Mononuclear cell (primary cell): Measurements from ENCODE around the gene ARHGEF6. TPM values are rescaled to one million over a fixed set of nuclear protein-coding genes. Genes with fewer than 3 reads are reported as not detected.

Source experiments
- H3K27me3 ChIP-seq: 2 replicates; pipeline ENCODE4 v1.6.0; 2011; ENCODE audit warnings: low read length, control low read depth; ENCODE audit not compliant: insufficient read depth
- H3K4me1 ChIP-seq: 2 replicates; pipeline ENCODE4 v1.5.1; 2011; ENCODE audit warnings: mild to moderate bottlenecking, low read length, control low read depth; ENCODE audit not compliant: insufficient read depth
- H3K4me3 ChIP-seq: 2 replicates; pipeline ENCODE4 v1.5.1; 2011; ENCODE audit warnings: mild to moderate bottlenecking, low read length, moderate library complexity
- H3K9me3 ChIP-seq: 2 replicates; pipeline ENCODE4 v1.5.1; 2011; ENCODE audit warnings: low read depth, mild to moderate bottlenecking, control low read depth, low read length
- total RNA-seq: library from RNA; depleted of rRNA; stranded (reverse); fragments of >200 nt; gene quantifications from one replicate; pipeline ENCODE4 v1.2.3, GENCODE V29; 2012

Gene ARHGEF6
- total RNA-seq, 1 donor: 63.8 TPM

DNA sequence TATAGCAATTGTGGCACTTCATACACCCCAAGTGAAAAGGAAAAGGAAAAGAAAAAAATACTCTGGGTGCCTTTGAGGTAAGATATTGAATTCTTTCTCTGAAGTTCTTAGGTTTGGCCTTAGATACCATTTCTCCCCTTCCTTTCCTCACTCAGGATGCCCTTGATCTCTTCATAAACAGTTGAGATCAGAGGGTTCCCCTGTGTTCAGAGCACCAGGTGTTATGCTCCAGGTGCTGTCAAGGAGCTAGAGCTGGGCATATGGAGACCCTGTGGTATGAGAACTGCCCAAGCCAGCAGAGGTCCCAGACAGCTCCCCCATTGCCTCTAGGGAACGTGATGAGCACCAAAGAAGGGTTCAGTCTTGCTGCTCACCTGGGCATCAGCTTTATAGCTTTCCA lies 149.9 kb downstream of the ARHGEF6 start:
- H3K9me3 ChIP-seq: no peaks in the 10 kb centered on the region
- H3K4me1 ChIP-seq: peaks cover 39% of the 10 kb centered on the region
- H3K27me3 ChIP-seq: no peaks in the 10 kb centered on the region
- no peak overlapping the region for H3K4me3 ChIP-seq

DNA sequence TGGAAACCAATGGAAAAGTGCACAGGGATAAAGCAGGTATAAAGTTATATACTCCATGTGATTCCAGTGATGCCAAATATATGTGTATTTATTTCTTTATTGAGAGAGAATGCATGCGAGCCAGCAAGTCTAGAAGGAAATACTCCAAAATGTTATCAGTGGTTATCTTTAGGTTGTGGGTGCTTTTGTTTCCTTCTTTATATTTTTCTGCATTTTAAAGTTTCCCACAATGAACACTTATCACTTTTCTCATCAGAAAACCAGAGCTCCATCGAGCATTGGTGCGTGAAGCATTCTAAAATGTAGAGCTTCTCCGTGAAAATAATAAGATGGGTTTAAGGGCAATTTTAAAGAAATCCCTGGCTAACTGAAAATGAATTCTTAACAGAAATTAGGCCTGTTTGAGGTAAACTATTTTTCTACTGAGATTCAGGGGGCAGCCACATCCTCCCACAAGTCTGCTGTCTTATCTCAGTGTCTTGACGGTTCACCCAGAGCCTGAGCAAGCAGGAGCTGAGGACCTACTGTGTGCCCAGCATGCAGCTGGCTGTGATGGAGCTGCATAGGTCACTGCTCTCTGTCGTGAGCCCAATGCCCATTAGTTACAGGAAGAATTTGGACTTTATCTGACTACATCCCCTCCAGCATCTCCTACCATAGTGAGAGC lies 151.5 kb downstream of the ARHGEF6 start:
- Histone ChIP-seq H3K4me3 (no peak overlapping the region), H3K9me3 (no peaks in the 10 kb centered on the region), H3K4me1 (peaks cover 33% of the 10 kb centered on the region), H3K27me3 (no peaks in the 10 kb centered on the region)

- Histone ChIP-seq H3K4me3 (no peak overlapping the region), H3K27me3 (no peaks in the 10 kb centered on the region), H3K4me1 (peaks cover 33% of the 10 kb centered on the region), H3K9me3 (no peaks in the 10 kb centered on the region)
Observed at GRCh38 chrX:136627409-136627808, 153.3 kb downstream of the ARHGEF6 start.

DNA sequence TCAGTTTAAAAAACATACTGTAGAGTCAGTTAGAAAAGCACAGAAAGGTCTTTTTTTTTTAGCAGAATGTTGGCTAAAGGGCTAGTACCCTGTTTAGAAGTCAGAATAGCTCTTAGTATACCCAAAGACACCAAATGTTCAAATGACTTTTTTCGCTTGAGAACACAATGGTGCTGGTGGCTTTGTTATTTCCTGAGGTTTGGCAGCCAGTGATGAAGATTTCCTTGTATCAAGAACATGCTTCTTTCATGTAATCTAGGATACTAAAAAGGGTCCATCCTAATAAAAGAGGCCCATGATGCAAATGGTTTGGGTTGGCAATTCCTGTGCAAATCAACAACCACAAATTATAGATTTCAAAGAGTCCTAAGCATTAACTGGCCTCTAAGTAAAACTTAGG lies 153.8 kb downstream of the ARHGEF6 start:
- Histone ChIP-seq H3K4me1 (peaks cover 33% of the 10 kb centered on the region), H3K9me3 (no peaks in the 10 kb centered on the region), H3K4me3 (no peak overlapping the region), H3K27me3 (no peaks in the 10 kb centered on the region)

DNA sequence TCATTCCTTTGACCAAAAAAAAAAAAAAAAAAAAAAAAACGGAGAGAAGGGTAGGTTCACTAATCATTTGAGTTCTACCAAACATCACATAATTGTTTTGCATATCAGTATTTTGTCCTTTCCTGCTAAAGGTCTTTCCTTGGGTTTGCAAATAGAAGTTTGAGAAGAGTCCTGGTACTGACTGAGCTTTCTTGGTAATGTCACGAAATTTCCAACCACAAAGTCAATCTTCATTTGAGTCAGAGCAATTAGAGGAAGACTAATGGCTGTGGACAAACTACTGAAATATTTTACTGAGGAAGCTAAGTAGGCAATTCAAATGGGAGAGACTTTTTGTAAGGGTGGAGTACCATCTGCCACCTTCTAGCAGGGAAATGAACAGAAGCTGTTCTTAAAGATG lies 154.5 kb downstream of the ARHGEF6 start:
- no peaks in the 10 kb centered on the region for H3K27me3 ChIP-seq
- no peak overlapping the region for H3K4me3 ChIP-seq
- H3K9me3 ChIP-seq: no peaks in the 10 kb centered on the region
- peaks cover 33% of the 10 kb centered on the region for H3K4me1 ChIP-seq

DNA sequence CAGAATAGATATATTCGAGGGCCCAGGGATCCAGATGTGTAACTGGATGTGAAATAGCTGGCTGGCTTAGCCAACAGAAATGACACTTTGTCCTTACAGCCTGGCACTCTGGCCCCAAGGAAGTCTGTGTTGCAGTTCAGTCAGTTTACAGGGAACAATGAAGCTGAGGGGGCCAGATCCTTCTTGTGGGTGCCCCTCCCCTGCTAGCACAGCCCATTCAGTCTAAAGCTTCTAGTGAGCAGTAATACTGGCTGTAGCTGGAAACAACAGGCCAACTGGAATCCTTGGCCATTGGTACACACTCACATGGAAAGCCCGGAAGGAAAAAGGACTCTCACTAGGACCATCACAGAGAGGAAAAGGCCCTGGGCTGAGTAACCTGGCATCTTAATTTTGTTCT lies 155.5 kb downstream of the ARHGEF6 start:
- no peaks in the 10 kb centered on the region for H3K27me3 ChIP-seq
- peaks cover 28% of the 10 kb centered on the region for H3K4me1 ChIP-seq

GRCh38 chrX:136623396-136623795 lies 157.3 kb downstream of the ARHGEF6 start:
- Histone ChIP-seq H3K9me3 (no peaks in the 10 kb centered on the region), H3K27me3 (no peaks in the 10 kb centered on the region), H3K4me3 (no peak overlapping the region), H3K4me1 (peaks cover 17% of the 10 kb centered on the region)

More for the DNA sequence above, 155.5 kb downstream of the ARHGEF6 start:
- Histone ChIP-seq H3K9me3 (no peaks in the 10 kb centered on the region), H3K4me3 (no peak overlapping the region)

DNA sequence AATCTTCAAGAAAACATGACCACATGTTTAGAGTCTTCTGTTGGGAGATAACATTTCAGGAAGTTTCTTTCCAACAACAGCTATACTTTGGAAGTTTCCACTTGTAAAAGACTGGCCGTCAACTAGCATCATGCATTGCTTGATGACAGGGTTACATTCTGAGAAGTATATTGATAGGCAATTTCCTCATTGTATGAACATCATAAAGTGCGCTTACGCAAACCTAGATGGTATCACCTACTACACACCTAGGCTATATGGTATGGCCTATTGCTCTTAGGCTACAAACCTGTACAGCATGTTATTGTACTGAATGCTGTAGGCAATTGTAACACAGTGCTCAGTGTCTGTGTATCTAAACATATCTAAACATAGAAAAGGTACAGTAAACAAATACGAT lies 158.2 kb downstream of the ARHGEF6 start:
- Histone ChIP-seq H3K4me1 (peaks cover 13% of the 10 kb centered on the region), H3K4me3 (no peak overlapping the region), H3K9me3 (no peaks in the 10 kb centered on the region), H3K27me3 (no peaks in the 10 kb centered on the region)

- Histone ChIP-seq H3K27me3 (no peaks in the 10 kb centered on the region), H3K4me3 (no peak overlapping the region), H3K4me1 (peaks cover 9% of the 10 kb centered on the region), H3K9me3 (no peaks in the 10 kb centered on the region)
Observed at GRCh38 chrX:136620780-136621179, 160.0 kb downstream of the ARHGEF6 start.

DNA sequence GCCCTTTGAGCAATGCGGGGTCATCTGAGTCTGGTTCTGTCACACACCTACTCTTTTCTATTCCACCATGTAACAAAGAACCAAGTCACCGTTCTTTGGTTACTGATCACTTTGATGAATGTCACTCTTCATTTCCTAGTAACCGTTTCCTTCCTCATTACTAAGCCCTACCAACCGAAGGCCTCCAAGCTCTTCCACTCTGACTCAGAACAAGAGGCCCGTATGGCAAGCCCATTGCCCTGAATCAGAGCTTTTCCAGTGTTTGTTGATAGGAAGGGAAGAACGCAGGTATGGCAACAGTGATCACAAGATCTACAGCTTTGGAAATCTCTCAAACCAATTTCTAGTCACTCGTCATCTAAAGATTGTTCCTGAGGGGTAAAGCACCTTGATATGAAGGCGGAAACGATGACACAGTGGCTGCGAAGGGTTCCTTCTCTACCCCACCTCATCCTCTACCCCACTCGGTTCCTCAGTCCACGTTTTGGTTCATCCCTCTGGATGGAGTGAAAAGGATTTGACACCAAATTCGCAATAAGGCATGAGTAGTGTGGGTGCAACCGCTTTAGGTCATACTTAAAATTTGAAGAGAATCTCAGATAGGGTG lies 160.7 kb downstream of the ARHGEF6 start:
- H3K9me3 ChIP-seq: no peaks in the 10 kb centered on the region
- H3K4me3 ChIP-seq: no peak overlapping the region

DNA sequence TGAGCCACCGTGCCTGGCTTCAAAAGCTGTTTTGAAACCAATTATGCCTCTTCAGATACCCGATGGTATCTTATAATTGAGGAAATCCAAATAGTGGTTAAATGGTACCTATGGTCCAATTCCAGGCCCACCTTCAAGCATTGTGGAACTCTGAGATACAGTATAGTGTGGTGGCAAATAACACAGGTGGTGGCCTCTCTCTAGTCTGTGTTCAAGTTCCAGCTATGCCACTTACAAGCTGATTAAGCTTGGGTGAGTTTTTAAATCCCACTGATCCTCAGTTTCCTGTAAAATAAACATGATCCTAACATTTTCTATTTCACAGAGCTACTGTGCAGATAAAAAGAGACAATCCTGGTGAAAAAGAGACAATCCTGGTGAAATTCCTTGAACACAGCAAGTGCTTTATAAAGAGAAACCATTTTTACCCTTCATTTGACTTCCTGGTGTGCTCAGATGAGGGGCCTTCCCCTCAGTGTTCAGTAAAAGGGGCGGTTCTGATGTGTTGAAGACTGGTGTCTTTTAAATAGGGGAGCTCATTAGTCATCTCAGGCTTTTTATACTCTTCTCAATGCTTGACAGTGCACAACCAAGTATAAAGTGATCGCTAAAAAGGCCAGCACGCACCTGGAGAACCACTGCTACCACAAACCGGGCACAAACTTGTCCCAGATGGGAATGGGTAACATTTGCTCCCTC lies 163.6 kb downstream of the ARHGEF6 start:
- Histone ChIP-seq H3K9me3 (no peaks in the 10 kb centered on the region), H3K4me1 (peaks cover 4% of the 10 kb centered on the region), H3K27me3 (no peaks in the 10 kb centered on the region), H3K4me3 (no peak overlapping the region)

More for the DNA sequence above, 160.7 kb downstream of the ARHGEF6 start:
- no peaks in the 10 kb centered on the region for H3K27me3 ChIP-seq
- H3K4me1 ChIP-seq: peaks cover 4% of the 10 kb centered on the region

Other genes with a start within 250 kb of the ARHGEF6 start
- not detected for gene VGLL1, start 248.7 kb downstream of the ARHGEF6 start, total RNA-seq
- gene CD40LG, start 132.8 kb downstream of the ARHGEF6 start, total RNA-seq: 18.4 TPM
- 402 TPM for gene RBMX, start 99.8 kb upstream of the ARHGEF6 start, total RNA-seq